HepG2 (cell line): ENCODE measurements around the gene DEFB123. TPM values are rescaled to one million over a fixed set of nuclear protein-coding genes. Genes with fewer than 3 reads are reported as not detected.
"Not testable (repeated sequence)": the region's sequence is repeated elsewhere in the genome, so short reads cannot be mapped to it uniquely, and the experiment has no call there.

ENCODE experiments used
- ATAC-seq: fragments of 200-7000 bp; cut with Tn5 transposase; 3 replicates; pipeline ENCODE4 v1.9.1; 2020; ENCODE audit warnings: mild to moderate bottlenecking, moderate library complexity
- BruUV-seq: library from RNA; stranded (reverse); fragments of 400-500 nt; replicated peaks from 2 replicates; lab custom pipeline; 2021; lab: Mats Ljungman, UMichigan
- CTCF ChIA-PET: fragments of 300-600 bp; formaldehyde crosslinking; extraction: SDS; loops from one replicate; lab custom pipeline; 2021; ENCODE audit warnings: low total read pairs, inconsistent platforms, low intra/inter-chr PET ratio; lab: Yijun Ruan, JAX
- POLR2A ChIA-PET: fragments of 350-600 bp; sonication (Branson Sonifier 250); formaldehyde crosslinking; loops from one replicate; lab custom pipeline; 2020; ENCODE audit warnings: antibody characterized with exemption, inconsistent platforms; lab: Yijun Ruan, JAX
- DNase-seq: peaks from one replicate; pipeline ENCODE4 v3.0.0-alpha.2; 2015; ENCODE audit warnings: low spot score
- FAIRE-seq: peaks from 3 replicates; lab custom pipeline; 2011; peaks lifted over from hg19 to GRCh38; lab: Jason Lieb, UNC
- H2AFZ ChIP-seq: one replicate; pipeline ENCODE4 v1.6.1; 2011; ENCODE audit warnings: low read length, inconsistent platforms
- H3K27ac ChIP-seq: fragments of 300-600 bp; 3 replicates; pipeline ENCODE4 v1.8.0; 2011; ENCODE audit warnings: mixed run types, mild to moderate bottlenecking, mixed read lengths, low read length, inconsistent platforms; ENCODE audit not compliant: insufficient read depth; ENCODE audit errors: extremely low read length
- H3K27me3 ChIP-seq, 2 experiments: fragments of 200-600 bp in 1 of 2; 2 replicates in 1 of 2; 3 replicates in 1 of 2; pipeline versions ENCODE4 v1.6.0 to v1.8.0; 2011; ENCODE audit warnings: low read length in 2 of 2, mild to moderate bottlenecking in 2 of 2, moderate library complexity in 2 of 2, inconsistent platforms in 1 of 2; ENCODE audit not compliant: insufficient read depth in 2 of 2, control insufficient read depth in 1 of 2
- H3K36me3 ChIP-seq, 2 experiments: fragments of 200-600 bp in 1 of 2; replicated peaks in 1 of 2; 2 replicates in 1 of 2; 3 replicates in 1 of 2; pipeline versions ENCODE4 v1.5.1 to v1.8.0; 2011; ENCODE audit warnings: low read length in 2 of 2, inconsistent platforms in 1 of 2; ENCODE audit not compliant: insufficient read depth in 2 of 2, control insufficient read depth in 1 of 2
- H3K4me1 ChIP-seq: 2 replicates; pipeline ENCODE4 v1.5.1; 2012; ENCODE audit warnings: low read length, inconsistent platforms; ENCODE audit not compliant: insufficient read depth
- H3K4me2 ChIP-seq: 2 replicates; pipeline ENCODE4 v1.6.0; 2011; ENCODE audit warnings: low read depth, low read length, inconsistent platforms
- H3K4me3 ChIP-seq, 3 experiments: fragments of 200-600 bp in 1 of 3; sonication (generic), shearing (Covaris generic) in 1 of 3; replicated peaks in 1 of 3; 2 replicates each; pipeline ENCODE4 v1.5.1; 2011 to 2016; ENCODE audit warnings: low read length in 3 of 3, inconsistent platforms in 2 of 3, low read depth in 2 of 3, mild to moderate bottlenecking in 2 of 3, control low read depth in 1 of 3, mixed read lengths in 1 of 3; ENCODE audit not compliant: insufficient read depth in 1 of 3
- H3K79me2 ChIP-seq: one replicate; pipeline ENCODE4 v1.6.1; 2011; ENCODE audit warnings: low read length, inconsistent platforms; ENCODE audit not compliant: insufficient read depth
- H3K9ac ChIP-seq: 2 replicates; pipeline ENCODE4 v1.6.0; 2011; ENCODE audit warnings: mild to moderate bottlenecking, low read depth, low read length, inconsistent platforms; ENCODE audit not compliant: insufficient read depth
- H3K9me3 ChIP-seq: 2 replicates; pipeline ENCODE4 v1.5.1; 2012; ENCODE audit warnings: mild to moderate bottlenecking, low read length
- H4K20me1 ChIP-seq: 2 replicates; pipeline ENCODE4 v1.6.0; 2011; ENCODE audit warnings: inconsistent platforms, mild to moderate bottlenecking, low read length, moderate library complexity; ENCODE audit not compliant: insufficient read depth
- FOXO1 ChIP-seq: sonication (generic); formaldehyde crosslinking; IDR thresholded peaks from 2 replicates; pipeline ENCODE4 v1.4.0; 2020; ENCODE audit warnings: missing genetic modification reagents
- HES4 ChIP-seq: sonication (generic); formaldehyde crosslinking; IDR thresholded peaks from 2 replicates; pipeline ENCODE4 v1.9.0; 2021; ENCODE audit warnings: mild to moderate bottlenecking, missing genetic modification reagents, borderline replicate concordance
- KLF12 ChIP-seq: sonication (generic); formaldehyde crosslinking; IDR thresholded peaks from 2 replicates; pipeline ENCODE4 v1.4.0; 2020; ENCODE audit warnings: missing genetic modification reagents, borderline replicate concordance
- MAFF ChIP-seq: IDR thresholded peaks from 2 replicates; pipeline ENCODE4 v1.6.1; 2011; ENCODE audit warnings: low read depth, low read length, improper control_type of control experiment
- MAFK ChIP-seq, 2 experiments: IDR thresholded peaks in 1 of 2; conservative IDR thresholded peaks in 1 of 2; 2 replicates each; pipeline ENCODE4 v1.6.1; 2011; ENCODE audit warnings: improper control_type of control experiment in 2 of 2, low read length in 2 of 2
- POLR2G ChIP-seq: fragments of 200-400 bp; formaldehyde crosslinking; IDR thresholded peaks from 2 replicates; pipeline ENCODE4 v1.6.1; 2018; ENCODE audit warnings: mild to moderate bottlenecking, low read depth, low read length, moderate library complexity
- RBAK ChIP-seq: sonication (generic); formaldehyde crosslinking; IDR thresholded peaks from 2 replicates; pipeline ENCODE4 v1.5.1; 2020; ENCODE audit warnings: mild to moderate bottlenecking, missing genetic modification reagents
- ZFP36L2 ChIP-seq: sonication (generic); formaldehyde crosslinking; IDR thresholded peaks from 2 replicates; pipeline ENCODE4 v1.4.0; 2020; ENCODE audit warnings: missing genetic modification reagents
- ZNF296 ChIP-seq: sonication (generic); formaldehyde crosslinking; conservative IDR thresholded peaks from 2 replicates; pipeline ENCODE4 v1.5.0; 2020; ENCODE audit warnings: mild to moderate bottlenecking, missing genetic modification reagents
- ZSCAN12 ChIP-seq: sonication (generic); formaldehyde crosslinking; IDR thresholded peaks from 2 replicates; pipeline ENCODE4 v1.9.0; 2021; ENCODE audit warnings: mild to moderate bottlenecking, missing genetic modification reagents
- WGBS: methylation state at CpG from one replicate; pipeline ENCODE4 v1.1.6; 2017; ENCODE audit warnings: low lambda C conversion rate; 5-methylcytosine and 5-hydroxymethylcytosine counted together
- in situ Hi-C: cut with HindIII; loops from 2 replicates; pipeline ENCODE4 v1.10.0; 2017; ENCODE audit warnings: low pct_unique_long_range_greater_than_20kb; ENCODE audit not compliant: extremely low pct_ligation_motif_present
- intact Hi-C: fragments of 100-400 bp; cut with micrococcal nuclease; formaldehyde crosslinking; loops from one replicate; pipeline ENCODE4 v1.10.0; 2022; ENCODE audit not compliant: unreplicated experiment
- polyA plus RNA-seq, 8 experiments: library from polyadenylated mRNA; depleted of rRNA in 3 of 8; stranded (reverse) in 7 of 8; unstranded in 1 of 8; fragments of >200 nt; fragmentation: Illumina TruSeq in 4 of 8; extraction: Trizol in 4 of 8; gene quantifications; 2 replicates each; pipeline versions ENCODE4 v1.2.1 to v1.2.3, GENCODE V29; 2011 to 2016; ENCODE audit warnings: low read depth in 4 of 8, missing spikeins in 1 of 8, mixed read lengths in 1 of 8; ENCODE audit not compliant: insufficient read depth in 1 of 8
- total RNA-seq, 5 experiments: library from RNA; depleted of rRNA; stranded (reverse); fragments of >200 nt; fragmentation: Illumina TruSeq; extraction: Trizol; gene quantifications; 2 replicates each; pipeline ENCODE4 v1.2.3, GENCODE V29; 2016; ENCODE audit warnings: low read depth in 1 of 5
- TF ChIP-seq, protein P1 (sequence below): sonication (generic); formaldehyde crosslinking; IDR thresholded peaks from 2 replicates; pipeline ENCODE4 v1.4.0; 2020; ENCODE audit warnings: mild to moderate bottlenecking, missing genetic modification reagents
- TF ChIP-seq, protein P2 (sequence below): sonication (generic); formaldehyde crosslinking; IDR thresholded peaks from 2 replicates; pipeline ENCODE4 v1.4.0; 2020; ENCODE audit warnings: missing genetic modification reagents, mild to moderate bottlenecking, borderline replicate concordance

Gene DEFB123
- total and polyA plus RNA-seq, 2 of the 13 experiments (the other 11 are each of a cell fraction or from before 2014, with no cell fraction given) = not detected

DNA sequence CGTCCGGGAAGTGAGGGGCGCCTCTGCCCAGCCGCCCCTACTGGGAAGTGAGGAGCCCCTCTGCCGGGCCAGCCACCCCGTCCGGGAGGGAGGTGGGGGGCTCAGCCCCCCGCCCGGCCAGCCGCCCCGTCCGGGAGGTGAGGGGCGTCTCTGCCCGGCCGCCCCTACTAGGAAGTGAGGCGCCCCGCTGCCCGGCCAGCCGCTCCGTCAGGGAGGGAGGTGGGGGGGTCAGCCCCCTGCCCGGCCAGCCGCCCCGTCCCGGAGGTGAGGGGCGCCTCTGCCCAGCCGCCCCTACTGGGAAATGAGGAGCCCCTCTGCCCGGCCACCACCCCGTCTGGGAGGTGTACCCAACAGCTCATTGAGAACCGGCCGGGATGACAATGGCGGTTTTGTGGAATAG, 12.9 kb upstream of the DEFB123 start:
- ATAC-seq, H4K20me1 ChIP-seq, H3K27ac ChIP-seq, H3K9ac ChIP-seq, in situ Hi-C loops, H2AFZ ChIP-seq, FAIRE-seq, H3K79me2 ChIP-seq, POLR2A ChIA-PET, CTCF ChIA-PET, H3K4me1 ChIP-seq, H3K27me3 ChIP-seq, BruUV-seq, intact Hi-C loops, H3K4me2 ChIP-seq, H3K36me3 ChIP-seq, H3K4me3 ChIP-seq, H3K9me3 ChIP-seq, DNase-seq: not testable (repeated sequence)
- 79% methylated on average over 22 of the region's 31 CpGs for WGBS

DNA sequence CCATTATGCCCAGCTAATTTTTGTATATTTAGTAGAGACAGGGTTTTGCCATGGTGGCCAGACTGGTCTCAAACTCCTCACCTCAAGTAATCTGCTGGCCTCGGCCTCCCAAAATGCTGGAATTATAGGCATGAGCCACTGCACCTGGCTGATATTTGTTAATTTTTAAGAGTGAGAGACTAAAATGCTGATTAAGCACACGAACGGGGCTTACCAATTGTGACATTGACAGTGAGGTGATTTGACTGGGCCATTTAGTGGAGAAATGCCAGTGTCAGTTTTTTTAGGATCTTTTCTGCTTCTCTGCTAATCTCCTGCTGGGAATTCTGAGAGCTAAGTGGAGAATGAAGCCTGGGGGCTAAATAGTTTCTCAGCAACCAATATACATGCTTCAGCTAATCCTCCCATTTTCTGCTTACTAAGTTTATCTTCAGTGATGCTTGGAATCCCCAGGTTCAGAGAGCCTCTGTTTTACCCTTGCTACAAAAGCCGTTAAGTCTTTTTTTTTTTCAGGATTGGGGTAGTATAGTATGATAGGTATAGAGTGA, 9.8 kb upstream of the DEFB123 start:
- WGBS = 5% methylated on average over 4 of the region's 4 CpGs
- POLR2A ChIA-PET = no interaction called here
- Histone ChIP-seq H3K36me3 (no peaks in the 10 kb centered on the region), H4K20me1 (no peaks in the 10 kb centered on the region), H3K79me2 (no peaks in the 10 kb centered on the region), H3K9me3 (no peaks in the 10 kb centered on the region), H3K9ac (no peak overlapping the region), H2AFZ (no peak overlapping the region), H3K4me1 (no peaks in the 10 kb centered on the region), H3K27me3 (peaks cover 1 to 5% of the 10 kb centered on the region in 2 experiments; a peak in 2 of 5 replicates), H3K27ac (no peak overlapping the region), H3K4me3 (no peak overlapping the region), H3K4me2 (no peak overlapping the region)
- CTCF ChIA-PET = no interaction called here
- DNase-seq (no peak), FAIRE-seq (no peak), ATAC-seq (no peak)
- in situ Hi-C loops = no loop called here
- BruUV-seq = no TSS peak
- intact Hi-C loops = no loop called here
- no peak for TF ChIP-seq HES4 (CRISPR knock-in tag)
- no peak for TF ChIP-seq KLF12 (CRISPR knock-in tag)
- TF ChIP-seq ZSCAN12 (CRISPR knock-in tag) = no peak
- peak; percentile 72 to 80 for TF ChIP-seq MAFK (conservative IDR thresholded peaks at IDR 0.05 in 1 of 2, IDR thresholded peaks at IDR 0.05 in 1 of 2; ENCODE audit: low read length in 2 of 2)
- no peak for TF ChIP-seq FOXO1 (CRISPR knock-in tag)
- TF ChIP-seq MAFF = peak; percentile 74
- no peak for TF ChIP-seq ZNF296 (CRISPR knock-in tag)
- no peak for TF ChIP-seq RBAK (CRISPR knock-in tag)
- TF ChIP-seq ZFP36L2 = no peak
- TF ChIP-seq, protein P1, sequence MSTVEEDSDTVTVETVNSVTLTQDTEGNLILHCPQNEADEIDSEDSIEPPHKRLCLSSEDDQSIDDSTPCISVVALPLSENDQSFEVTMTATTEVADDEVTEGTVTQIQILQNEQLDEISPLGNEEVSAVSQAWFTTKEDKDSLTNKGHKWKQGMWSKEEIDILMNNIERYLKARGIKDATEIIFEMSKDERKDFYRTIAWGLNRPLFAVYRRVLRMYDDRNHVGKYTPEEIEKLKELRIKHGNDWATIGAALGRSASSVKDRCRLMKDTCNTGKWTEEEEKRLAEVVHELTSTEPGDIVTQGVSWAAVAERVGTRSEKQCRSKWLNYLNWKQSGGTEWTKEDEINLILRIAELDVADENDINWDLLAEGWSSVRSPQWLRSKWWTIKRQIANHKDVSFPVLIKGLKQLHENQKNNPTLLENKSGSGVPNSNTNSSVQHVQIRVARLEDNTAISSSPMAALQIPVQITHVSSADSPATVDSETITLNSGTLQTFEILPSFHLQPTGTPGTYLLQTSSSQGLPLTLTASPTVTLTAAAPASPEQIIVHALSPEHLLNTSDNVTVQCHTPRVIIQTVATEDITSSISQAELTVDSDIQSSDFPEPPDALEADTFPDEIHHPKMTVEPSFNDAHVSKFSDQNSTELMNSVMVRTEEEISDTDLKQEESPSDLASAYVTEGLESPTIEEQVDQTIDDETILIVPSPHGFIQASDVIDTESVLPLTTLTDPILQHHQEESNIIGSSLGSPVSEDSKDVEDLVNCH (CRISPR knock-in tag) = no peak
- TF ChIP-seq POLR2G = no peak
- TF ChIP-seq, protein P2, sequence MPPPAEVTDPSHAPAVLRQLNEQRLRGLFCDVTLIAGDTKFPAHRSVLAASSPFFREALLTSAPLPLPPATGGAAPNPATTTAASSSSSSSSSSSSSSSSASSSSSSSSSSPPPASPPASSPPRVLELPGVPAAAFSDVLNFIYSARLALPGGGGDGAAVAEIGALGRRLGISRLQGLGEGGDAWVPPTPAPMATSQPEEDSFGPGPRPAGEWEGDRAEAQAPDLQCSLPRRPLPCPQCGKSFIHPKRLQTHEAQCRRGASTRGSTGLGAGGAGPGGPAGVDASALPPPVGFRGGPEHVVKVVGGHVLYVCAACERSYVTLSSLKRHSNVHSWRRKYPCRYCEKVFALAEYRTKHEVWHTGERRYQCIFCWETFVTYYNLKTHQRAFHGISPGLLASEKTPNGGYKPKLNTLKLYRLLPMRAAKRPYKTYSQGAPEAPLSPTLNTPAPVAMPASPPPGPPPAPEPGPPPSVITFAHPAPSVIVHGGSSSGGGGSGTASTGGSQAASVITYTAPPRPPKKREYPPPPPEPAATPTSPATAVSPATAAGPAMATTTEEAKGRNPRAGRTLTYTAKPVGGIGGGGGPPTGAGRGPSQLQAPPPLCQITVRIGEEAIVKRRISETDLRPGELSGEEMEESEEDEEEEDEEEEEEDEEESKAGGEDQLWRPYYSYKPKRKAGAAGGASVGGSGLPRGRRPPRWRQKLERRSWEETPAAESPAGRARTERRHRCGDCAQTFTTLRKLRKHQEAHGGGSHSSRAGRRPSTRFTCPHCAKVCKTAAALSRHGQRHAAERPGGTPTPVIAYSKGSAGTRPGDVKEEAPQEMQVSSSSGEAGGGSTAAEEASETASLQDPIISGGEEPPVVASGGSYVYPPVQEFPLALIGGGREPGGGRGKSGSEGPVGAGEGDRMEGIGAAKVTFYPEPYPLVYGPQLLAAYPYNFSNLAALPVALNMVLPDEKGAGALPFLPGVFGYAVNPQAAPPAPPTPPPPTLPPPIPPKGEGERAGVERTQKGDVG (CRISPR knock-in tag) = no peak
